ENCODE results near the gene FAM78A.

DNA sequence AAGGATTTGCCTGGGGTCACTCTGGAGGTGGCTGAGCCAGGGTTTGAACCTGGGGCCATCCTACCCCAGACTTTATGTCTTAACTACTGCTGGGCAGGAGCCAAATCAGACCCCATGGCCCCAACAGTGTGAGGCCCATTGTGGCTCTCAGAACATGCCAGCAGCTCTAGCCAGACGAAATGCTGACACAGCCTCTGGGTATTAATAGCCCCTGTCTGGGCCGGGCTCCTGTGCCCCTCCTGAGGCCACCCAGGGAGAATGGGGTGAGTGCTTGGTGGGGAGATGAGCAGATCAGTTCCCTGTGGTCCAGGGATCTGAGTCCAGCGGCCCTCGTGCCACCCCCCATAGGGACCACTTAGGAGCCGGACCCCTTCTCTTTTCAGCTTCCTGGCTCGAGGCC, 11.0 kb upstream of the FAM78A start:
- no peak for TF ChIP-seq EZH2 (IDR thresholded peaks at IDR 0.05; ENCODE audit: borderline replicate concordance, insufficient read depth, low read length, poor library complexity, severe bottlenecking)
- no peak for TF ChIP-seq REST (IDR thresholded peaks at IDR 0.05; ENCODE audit: borderline replicate concordance)
- TF ChIP-seq, protein P1, sequence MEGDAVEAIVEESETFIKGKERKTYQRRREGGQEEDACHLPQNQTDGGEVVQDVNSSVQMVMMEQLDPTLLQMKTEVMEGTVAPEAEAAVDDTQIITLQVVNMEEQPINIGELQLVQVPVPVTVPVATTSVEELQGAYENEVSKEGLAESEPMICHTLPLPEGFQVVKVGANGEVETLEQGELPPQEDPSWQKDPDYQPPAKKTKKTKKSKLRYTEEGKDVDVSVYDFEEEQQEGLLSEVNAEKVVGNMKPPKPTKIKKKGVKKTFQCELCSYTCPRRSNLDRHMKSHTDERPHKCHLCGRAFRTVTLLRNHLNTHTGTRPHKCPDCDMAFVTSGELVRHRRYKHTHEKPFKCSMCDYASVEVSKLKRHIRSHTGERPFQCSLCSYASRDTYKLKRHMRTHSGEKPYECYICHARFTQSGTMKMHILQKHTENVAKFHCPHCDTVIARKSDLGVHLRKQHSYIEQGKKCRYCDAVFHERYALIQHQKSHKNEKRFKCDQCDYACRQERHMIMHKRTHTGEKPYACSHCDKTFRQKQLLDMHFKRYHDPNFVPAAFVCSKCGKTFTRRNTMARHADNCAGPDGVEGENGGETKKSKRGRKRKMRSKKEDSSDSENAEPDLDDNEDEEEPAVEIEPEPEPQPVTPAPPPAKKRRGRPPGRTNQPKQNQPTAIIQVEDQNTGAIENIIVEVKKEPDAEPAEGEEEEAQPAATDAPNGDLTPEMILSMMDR (IDR thresholded peaks at IDR 0.05; ENCODE audit: poor library complexity, severe bottlenecking), result no peak
- TF ChIP-seq EP300 (conservative IDR thresholded peaks at IDR 0.05; ENCODE audit: poor library complexity, severe bottlenecking), result no peak
- no peak for TF ChIP-seq POLR2AphosphoS5 (IDR thresholded peaks at IDR 0.05)
- TF ChIP-seq RAD21 (conservative IDR thresholded peaks at IDR 0.05), result no peak
- no peak for TF ChIP-seq SMC3 (conservative IDR thresholded peaks at IDR 0.05; ENCODE audit: poor library complexity)
